Psoas muscle (tissue), 8 donors: Measurements from ENCODE around the gene HECA. TPM values are rescaled to one million over a fixed set of nuclear protein-coding genes. Genes with fewer than 3 reads are reported as not detected.
"Not testable (repeated sequence)": the region's sequence is repeated elsewhere in the genome, so short reads cannot be mapped to it uniquely, and the experiment has no call there.

Experiments used
- ATAC-seq, 4 donors: fragments of 200-7000 bp; cut with Tn5 transposase; one replicate each; pipeline ENCODE4 v1.9.1; 2020; ENCODE audit warnings: moderate library complexity in 3 of 4, mild to moderate bottlenecking in 2 of 4
- DNase-seq, 2 donors: peaks; one replicate each; pipeline ENCODE4 v3.0.0-alpha.2; 2020
- H3K27ac ChIP-seq: fragments of 200-600 bp; one replicate; pipeline ENCODE4 v1.8.0; 2022
- H3K27me3 ChIP-seq, 3 donors: fragments of 200-600 bp in 1 of 3; one replicate each; pipeline versions ENCODE4 v1.6.1 to v1.8.0; 2013 to 2022; ENCODE audit warnings: low read length in 2 of 3, mild to moderate bottlenecking in 2 of 3, moderate library complexity in 1 of 3; ENCODE audit not compliant: insufficient read depth in 3 of 3
- H3K36me3 ChIP-seq, 2 donors: fragments of 200-600 bp in 1 of 2; one replicate each; pipeline versions ENCODE4 v1.6.1 to v1.8.0; 2013 to 2022; ENCODE audit warnings: low read depth in 1 of 2, mild to moderate bottlenecking in 1 of 2, moderate library complexity in 1 of 2; ENCODE audit not compliant: insufficient read depth in 1 of 2
- H3K4me1 ChIP-seq: fragments of 200-600 bp; one replicate; pipeline ENCODE4 v1.8.0; 2022
- H3K4me3 ChIP-seq: fragments of 200-600 bp; one replicate; pipeline ENCODE4 v1.8.0; 2022; ENCODE audit warnings: mild to moderate bottlenecking
- H3K9me3 ChIP-seq: fragments of 200-600 bp; one replicate; pipeline ENCODE4 v1.8.0; 2022
- CTCF ChIP-seq: fragments of 200-600 bp; IDR thresholded peaks from one replicate; pipeline ENCODE4 v1.8.0; 2022; ENCODE audit warnings: antibody characterized with exemption
- WGBS, 3 donors: extraction: QIAGEN DNeasy Blood & Tissue Kit; methylation state at CpG; one replicate each; pipeline versions ENCODE4 v1.1.6 to v1.1.7; 2013; 5-methylcytosine and 5-hydroxymethylcytosine counted together
- intact Hi-C, 2 donors: fragments of 100-400 bp; cut with DNase I; formaldehyde crosslinking; loops; one replicate each; pipeline versions ENCODE4 v1.11.0 to v1.14.2; 2022
- polyA plus RNA-seq, 3 donors: library from polyadenylated mRNA; stranded (reverse); fragments of 200-250 nt; gene quantifications; one replicate each; pipeline ENCODE4 v1.2.3, GENCODE V29; 2013
- total RNA-seq, 4 donors: library from RNA; stranded (reverse); fragmentation: NEBNext Ultra II Directional in 2 of 4; extraction: Animal tissue kit (Norgen Biotek cat#: 25700) in 2 of 4; gene quantifications; one replicate each; pipeline versions ENCODE4 v1.2.1 to v1.2.4, GENCODE V29; 2021 to 2023
- donor health status: healthy with polysubstance abuse.
- donor health status: DM: no; HTN: no; CAD: no; lungs with moderate emphysema.
- donor health status: Bipolar disorder and iron deficiency.
- donor health status: healthy.
- donor health status: DM: yes; HTN: yes; CAD: no.
- donor health status: DM: no; HTN: no; CAD: no.
- donor health status: DM: no; HTN: no; CAD: no.
- donor health status: DM: yes; HTN: yes; CAD: no.

Gene HECA
- total and polyA plus RNA-seq, 7 donors = 4.5 to 39.7 (median 32.5) TPM

- intact Hi-C loops = no loop called here
- no peak for ATAC-seq
- Histone ChIP-seq H3K4me1 (peaks cover 57% of the 10 kb centered on the region), H3K4me3 (no peak overlapping the region), H3K36me3 (no peaks in the 10 kb centered on the region), H3K9me3 (no peaks in the 10 kb centered on the region), H3K27me3 (no peaks in the 10 kb centered on the region), H3K27ac (no peak overlapping the region)
- TF ChIP-seq CTCF = no peak
- no peak for DNase-seq
- WGBS, 3 donors = 95 to 98% (median 97%) methylated on average over 9 of the region's 9 CpGs
These were observed 20.1 kb downstream of the HECA start for GRCh38 chr6:139154881-139155547.

- H3K4me1 ChIP-seq = peaks cover 48% of the 10 kb centered on the region
- no peak overlapping the region for H3K4me3 ChIP-seq
- H3K27ac ChIP-seq = no peak overlapping the region
- no peak for TF ChIP-seq CTCF
- H3K9me3 ChIP-seq = no peaks in the 10 kb centered on the region
- WGBS, 3 donors = 65 to 90% (median 78%) methylated on average over 5 of the region's 5 CpGs
- no peaks in the 10 kb centered on the region for H3K27me3 ChIP-seq
- no peak for ATAC-seq
- intact Hi-C loops = no loop called here
- no peaks in the 10 kb centered on the region for H3K36me3 ChIP-seq
- DNase-seq = no peak
These were observed 21.2 kb downstream of the HECA start for GRCh38 chr6:139156102-139156501.

- DNase-seq = no peak
- peak overlapping the region; percentile 26 for H3K4me3 ChIP-seq
- 78 to 83% (median 79%) methylated on average over 4 of the region's 4 CpGs for WGBS, 3 donors
- no peak for TF ChIP-seq CTCF
- no peaks in the 10 kb centered on the region for H3K27me3 ChIP-seq
- H3K36me3 ChIP-seq = no peaks in the 10 kb centered on the region
- H3K27ac ChIP-seq = no peak overlapping the region
- no peak for ATAC-seq
- peaks cover 45% of the 10 kb centered on the region for H3K4me1 ChIP-seq
- intact Hi-C loops = no loop called here
- no peaks in the 10 kb centered on the region for H3K9me3 ChIP-seq
These were observed 21.7 kb downstream of the HECA start for GRCh38 chr6:139156551-139156950.

GRCh38 chr6:139157086-139157485 is 22.2 kb downstream of the HECA start:
- H3K36me3 ChIP-seq, H3K27ac ChIP-seq, H3K27me3 ChIP-seq, DNase-seq, intact Hi-C loops, H3K9me3 ChIP-seq: not testable (repeated sequence)
- ATAC-seq = peak in 1 of 4 donors; percentile 40
- Histone ChIP-seq H3K4me1 (peaks cover 39% of the 10 kb centered on the region), H3K4me3 (peak overlapping the region; percentile 26)
- WGBS, 3 donors = 43 to 65% (median 57%) methylated on average over 5 of the region's 5 CpGs

GRCh38 chr6:139159016-139159415 is 24.1 kb downstream of the HECA start:
- H3K4me3 ChIP-seq = no peak overlapping the region
- no peaks in the 10 kb centered on the region for H3K27me3 ChIP-seq
- no peaks in the 10 kb centered on the region for H3K9me3 ChIP-seq
- 94 to 99% (median 95%) methylated on average over 4 of the region's 4 CpGs for WGBS, 3 donors
- peaks cover 32% of the 10 kb centered on the region for H3K4me1 ChIP-seq
- no peak for DNase-seq
- no peak overlapping the region for H3K27ac ChIP-seq
- intact Hi-C loops = no loop called here
- TF ChIP-seq CTCF = no peak
- peak in 2 of 4 donors; percentile 36 to 49 for ATAC-seq
- H3K36me3 ChIP-seq = no peaks in the 10 kb centered on the region
